Activated T-cell treated with anti-CD3 and anti-CD28 coated beads, Interleukin-2, amount 50 U/mL, for 72 hours (primary cell): ENCODE data around the gene GAB2. TPM values are rescaled to one million over a fixed set of nuclear protein-coding genes. Genes with fewer than 3 reads are reported as not detected.
A peak's percentile ranks its signal among the peaks of the same experiment; 100 is the strongest.

Experiments used
- ATAC-seq, 2 donors: fragments of 150-1000 bp; cut with Tn5 transposase; replicated peaks in 1 of 2; 2 replicates each; pipeline ENCODE4 v1.10.0; 2021; ENCODE audit warnings: moderate library complexity in 2 of 2, mild to moderate bottlenecking in 1 of 2
- DNase-seq, 2 donors: peaks; one replicate each; pipeline ENCODE4 v3.0.0; 2021 to 2022; ENCODE audit warnings: mixed read lengths in 1 of 2
- H3K27ac Mint-ChIP-seq: one replicate; pipeline ENCODE4 v1.8.0; 2022; ENCODE audit warnings: mild to moderate bottlenecking, moderate library complexity, mixed read lengths
- H3K27me3 Mint-ChIP-seq: one replicate; pipeline ENCODE4 v1.8.0; 2022; ENCODE audit warnings: low read depth, mixed read lengths
- H3K36me3 Mint-ChIP-seq, 2 donors: one replicate each; pipeline ENCODE4 v1.8.0; 2022; ENCODE audit warnings: mixed read lengths in 2 of 2, mild to moderate bottlenecking in 1 of 2; ENCODE audit not compliant: insufficient read depth in 2 of 2
- H3K4me1 Mint-ChIP-seq: one replicate; pipeline ENCODE4 v1.8.0; 2022; ENCODE audit warnings: low read depth, mixed read lengths
- H3K4me3 Mint-ChIP-seq, 2 donors: one replicate each; pipeline ENCODE4 v1.8.0; 2022; ENCODE audit warnings: mild to moderate bottlenecking in 2 of 2, mixed read lengths in 2 of 2, moderate library complexity in 2 of 2
- H3K9me3 Mint-ChIP-seq, 2 donors: one replicate each; pipeline ENCODE4 v1.8.0; 2022; ENCODE audit warnings: mixed read lengths in 2 of 2
- total RNA-seq, 2 donors: library from RNA; stranded (reverse); gene quantifications; one replicate each; pipeline ENCODE4 v1.2.3, GENCODE V29; 2022

The GAB2 gene
- total RNA-seq, 2 donors from 2014 or later = 48.0 to 51.7 TPM

DNA sequence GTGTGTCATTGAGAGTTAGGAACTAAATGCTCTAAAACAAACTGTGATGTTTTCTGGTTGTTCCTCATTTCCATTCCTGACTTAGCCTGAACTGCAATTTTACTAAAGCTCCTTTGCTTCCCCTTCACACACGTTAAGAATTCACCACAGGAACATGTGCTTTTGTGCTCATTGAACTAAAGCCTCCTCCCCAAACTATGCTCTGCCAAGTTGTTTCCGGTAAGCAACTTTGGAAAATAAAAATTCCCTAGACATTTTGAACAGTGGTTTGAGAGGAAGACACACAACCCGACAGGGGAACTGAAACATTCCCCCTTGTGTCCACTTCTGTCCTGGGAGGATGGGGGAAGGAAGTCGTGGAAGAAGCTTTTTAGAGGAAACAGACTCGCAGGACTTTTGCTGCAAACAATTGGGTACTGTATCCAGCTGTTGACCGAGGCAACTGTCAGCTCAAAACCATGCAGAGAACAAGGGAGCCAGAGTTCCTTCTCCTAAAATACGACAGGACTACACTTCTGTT lies 66.9 kb downstream of the GAB2 start:
- H3K4me3 Mint-ChIP-seq = peak overlapping the region; percentile 15 to 49

DNA sequence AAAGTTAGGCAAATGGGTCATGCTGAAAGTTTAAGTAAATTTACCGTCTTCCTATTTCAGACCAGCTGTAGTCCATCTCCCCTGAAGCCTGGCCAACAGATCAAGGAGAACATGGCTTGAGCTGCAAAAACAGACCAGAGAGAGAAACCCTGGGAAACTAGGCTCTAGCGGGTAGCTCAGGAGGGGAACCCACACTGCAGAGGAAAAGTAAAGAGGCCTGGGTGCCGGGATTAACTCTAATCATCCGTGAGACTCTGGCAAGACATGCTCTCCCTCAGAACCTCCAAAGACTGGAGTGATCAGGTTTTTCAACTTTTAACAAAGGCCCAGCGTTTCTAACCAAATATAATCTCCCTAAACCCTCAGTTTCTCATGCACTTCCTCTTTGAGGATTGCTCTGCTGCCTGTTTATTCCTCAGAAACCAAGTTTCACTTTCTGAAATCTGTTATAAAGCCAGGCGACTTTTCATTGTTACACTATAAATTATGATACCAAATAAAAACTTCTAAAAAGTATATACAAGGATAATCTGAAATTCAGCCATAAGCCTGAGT lies 67.5 kb downstream of the GAB2 start:
- H3K36me3 Mint-ChIP-seq = peaks cover 0 to 3% of the 10 kb centered on the region in 2 donors
- H3K9me3 Mint-ChIP-seq = peaks cover 0 to 2% of the 10 kb centered on the region in 2 donors
- DNase-seq = no peak
- no peak for ATAC-seq
- H3K4me3 Mint-ChIP-seq = peak overlapping the region; percentile 49 to 76
- no peak overlapping the region for H3K27ac Mint-ChIP-seq
- peaks cover 45% of the 10 kb centered on the region for H3K4me1 Mint-ChIP-seq
- no peaks in the 10 kb centered on the region for H3K27me3 Mint-ChIP-seq

More for the DNA sequence above, 66.9 kb downstream of the GAB2 start:
- H3K4me1 Mint-ChIP-seq = peaks cover 47% of the 10 kb centered on the region
- ATAC-seq = no peak
- DNase-seq = no peak
- H3K27me3 Mint-ChIP-seq = no peaks in the 10 kb centered on the region
- no peak overlapping the region for H3K27ac Mint-ChIP-seq
- peaks cover 0 to 3% of the 10 kb centered on the region in 2 donors for H3K36me3 Mint-ChIP-seq
- H3K9me3 Mint-ChIP-seq = peaks cover 0 to 2% of the 10 kb centered on the region in 2 donors

DNA sequence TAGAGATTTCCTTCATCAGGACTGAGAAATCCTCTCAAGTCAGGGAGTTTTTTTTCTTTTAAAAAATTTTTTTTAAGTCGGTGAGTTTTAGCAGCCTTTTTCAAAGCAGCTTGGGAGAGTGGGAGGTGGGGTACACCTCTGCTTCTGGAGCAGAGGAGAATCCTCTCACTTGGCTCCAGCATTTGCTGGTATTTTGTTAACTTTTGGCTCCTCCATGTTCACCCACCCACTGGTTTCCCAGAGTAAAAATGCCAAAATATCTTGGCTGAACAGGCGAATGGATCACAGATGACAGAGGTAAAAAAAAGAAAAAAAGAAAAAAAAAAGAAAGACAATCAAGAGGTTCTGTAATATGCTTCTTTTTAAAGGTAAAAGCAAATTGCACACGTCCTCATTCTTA lies 68.0 kb downstream of the GAB2 start:
- Mint-ChIP-seq H3K36me3 (peaks cover 0 to 3% of the 10 kb centered on the region in 2 donors), H3K27ac (no peak overlapping the region), H3K4me1 (peaks cover 41% of the 10 kb centered on the region), H3K4me3 (peak overlapping the region in 1 of 2 donors; percentile 76), H3K9me3 (peaks cover 0 to 2% of the 10 kb centered on the region in 2 donors), H3K27me3 (no peaks in the 10 kb centered on the region)
- DNase-seq = no peak
- ATAC-seq = no peak

DNA sequence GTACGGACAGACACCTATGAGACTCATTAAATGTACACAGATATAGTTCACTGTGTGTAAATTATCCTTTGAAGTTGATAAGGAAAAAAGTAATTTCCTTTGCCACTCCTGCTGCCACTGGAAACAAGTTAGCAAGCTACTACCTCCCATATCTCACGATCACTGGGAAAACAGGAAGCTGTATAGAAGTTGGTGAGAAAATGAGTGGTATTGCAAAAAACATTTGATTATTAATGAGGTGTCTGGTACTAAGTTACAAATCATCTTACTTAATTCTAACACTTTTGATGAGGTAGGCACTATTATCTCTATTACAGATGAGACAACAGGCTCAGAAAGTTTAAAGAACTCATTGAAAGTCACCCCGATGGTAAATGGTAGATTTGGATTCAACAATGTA lies 68.5 kb downstream of the GAB2 start:
- Mint-ChIP-seq H3K27ac (no peak overlapping the region), H3K4me1 (peaks cover 42% of the 10 kb centered on the region), H3K9me3 (peaks cover 0 to 2% of the 10 kb centered on the region in 2 donors), H3K36me3 (peaks cover 0 to 4% of the 10 kb centered on the region in 2 donors), H3K27me3 (no peaks in the 10 kb centered on the region), H3K4me3 (no peak overlapping the region)
- ATAC-seq (no peak), DNase-seq (no peak)

DNA sequence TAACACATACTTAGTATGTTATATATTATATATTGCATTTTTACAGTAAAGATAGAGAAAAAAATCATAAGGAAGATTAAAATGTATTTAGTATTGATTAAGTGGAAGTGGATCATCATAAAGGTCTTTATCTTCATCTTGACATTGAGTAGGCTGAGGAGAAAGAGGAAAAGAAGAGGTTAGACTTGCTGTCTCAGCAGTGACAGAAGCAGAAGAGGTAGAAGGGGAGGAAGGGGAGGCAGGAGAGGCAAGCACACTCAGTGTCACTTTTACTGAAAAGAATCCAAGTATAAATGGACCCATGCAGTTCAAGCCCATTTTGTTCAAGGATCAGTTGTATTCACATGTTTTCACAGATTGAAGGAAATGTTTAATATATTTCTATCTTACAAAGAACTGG lies 69.7 kb downstream of the GAB2 start:
- no peak for DNase-seq
- Mint-ChIP-seq H3K9me3 (peaks cover 0 to 2% of the 10 kb centered on the region in 2 donors), H3K4me3 (no peak overlapping the region)

DNA sequence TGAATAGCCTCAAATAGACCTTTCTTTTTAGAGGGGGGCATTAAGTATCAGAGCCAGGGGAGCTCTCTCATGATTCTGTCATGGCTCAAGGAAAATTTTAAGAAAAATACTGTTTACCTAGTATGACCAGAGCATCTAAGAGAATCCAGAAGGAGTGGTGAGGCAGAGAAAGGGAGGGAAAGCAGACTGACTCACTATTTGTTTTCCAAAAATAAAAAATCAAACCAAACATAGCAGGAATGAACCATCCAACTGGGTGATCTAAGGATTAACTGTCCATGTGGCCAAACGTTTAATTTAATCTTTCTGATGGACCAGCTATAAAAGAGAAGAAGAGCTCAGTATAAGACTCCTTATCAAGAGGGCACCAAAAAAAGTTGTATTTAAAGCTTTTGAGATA lies 70.8 kb downstream of the GAB2 start:
- Mint-ChIP-seq H3K4me3 (no peak overlapping the region), H3K36me3 (peaks cover 3 to 6% of the 10 kb centered on the region in 2 donors), H3K4me1 (peaks cover 49% of the 10 kb centered on the region), H3K9me3 (peaks cover 1 to 2% of the 10 kb centered on the region in 2 donors), H3K27me3 (no peaks in the 10 kb centered on the region), H3K27ac (peak overlapping the region; percentile 80)
- DNase-seq (no peak), ATAC-seq (no peak)

More for the DNA sequence above, 69.7 kb downstream of the GAB2 start:
- H3K4me1 Mint-ChIP-seq = peaks cover 52% of the 10 kb centered on the region
- peaks cover 0 to 6% of the 10 kb centered on the region in 2 donors for H3K36me3 Mint-ChIP-seq
- no peak for ATAC-seq
- H3K27ac Mint-ChIP-seq = no peak overlapping the region
- no peaks in the 10 kb centered on the region for H3K27me3 Mint-ChIP-seq

DNA sequence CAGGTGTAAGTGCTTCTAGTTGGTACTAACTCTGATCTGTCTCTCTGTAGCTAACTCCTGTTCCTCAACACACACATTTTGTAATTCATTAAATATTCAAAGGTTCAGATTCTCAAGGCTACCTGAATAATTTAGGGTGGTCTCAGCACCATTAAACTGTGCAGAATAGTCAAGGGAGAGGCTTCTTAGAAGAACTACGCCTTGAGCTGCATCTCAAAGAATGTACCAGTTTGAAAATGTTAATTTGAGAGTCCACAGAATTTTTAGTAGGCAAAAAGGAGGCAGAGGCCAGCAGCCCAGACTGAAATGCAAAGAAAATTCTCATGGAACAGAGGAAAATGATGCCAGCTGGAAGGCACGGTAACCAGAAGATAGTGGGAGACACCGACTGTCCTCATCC lies 72.2 kb downstream of the GAB2 start:
- no peak for DNase-seq
- ATAC-seq = no peak
- Mint-ChIP-seq H3K9me3 (peaks cover 1 to 5% of the 10 kb centered on the region in 2 donors), H3K36me3 (peaks cover 5 to 6% of the 10 kb centered on the region in 2 donors), H3K4me1 (peaks cover 51% of the 10 kb centered on the region), H3K27me3 (no peaks in the 10 kb centered on the region), H3K4me3 (no peak overlapping the region), H3K27ac (no peak overlapping the region)

DNA sequence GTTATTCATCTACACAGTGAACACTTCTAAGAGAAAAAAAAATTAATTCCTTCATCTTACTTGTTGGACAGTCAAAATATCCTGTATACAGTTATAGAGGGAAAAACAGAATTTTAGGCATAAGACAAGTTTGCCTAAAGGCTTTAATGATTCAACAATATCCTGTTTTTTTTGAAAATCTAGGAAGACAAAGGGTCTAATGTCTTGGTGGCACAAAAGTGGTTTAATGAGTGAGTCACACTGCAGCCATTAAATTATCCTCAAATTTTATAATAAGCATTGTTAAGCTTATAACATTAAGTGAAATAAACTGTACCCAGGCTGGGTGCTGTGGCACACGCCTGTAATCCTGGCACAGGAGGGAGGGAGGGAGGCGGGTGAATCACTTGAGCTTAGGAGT lies 72.9 kb downstream of the GAB2 start:
- ATAC-seq = no peak
- peaks cover 5 to 6% of the 10 kb centered on the region in 2 donors for H3K36me3 Mint-ChIP-seq
- no peak for DNase-seq
- peaks cover 1 to 5% of the 10 kb centered on the region in 2 donors for H3K9me3 Mint-ChIP-seq
- peaks cover 51% of the 10 kb centered on the region for H3K4me1 Mint-ChIP-seq
- no peaks in the 10 kb centered on the region for H3K27me3 Mint-ChIP-seq
- H3K4me3 Mint-ChIP-seq = no peak overlapping the region
- no peak overlapping the region for H3K27ac Mint-ChIP-seq

DNA sequence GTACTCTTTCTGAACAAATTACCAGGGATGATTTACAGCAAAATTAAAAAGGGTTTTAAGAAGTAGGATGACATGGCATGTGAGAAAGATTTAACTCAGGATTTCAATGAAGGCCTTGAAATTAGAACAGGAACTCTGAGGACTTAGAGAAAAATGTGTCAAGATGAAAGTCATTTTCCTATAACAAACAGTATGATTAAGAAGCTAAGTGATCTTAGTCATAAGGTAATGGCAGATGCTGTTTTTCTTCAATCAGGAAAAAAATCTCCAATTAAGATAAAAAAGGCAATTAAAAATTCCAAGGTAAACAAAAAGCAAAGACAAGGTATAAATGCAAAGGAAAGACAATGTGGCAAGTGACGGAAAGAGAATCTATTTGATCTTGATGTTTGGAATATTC lies 73.5 kb downstream of the GAB2 start:
- H3K27me3 Mint-ChIP-seq = no peaks in the 10 kb centered on the region
- ATAC-seq (no peak), DNase-seq (no peak)
- peak overlapping the region in 1 of 2 donors; percentile 44 for H3K4me3 Mint-ChIP-seq
- peak overlapping the region; percentile 58 for H3K27ac Mint-ChIP-seq
- H3K36me3 Mint-ChIP-seq = peaks cover 5 to 9% of the 10 kb centered on the region in 2 donors
- peaks cover 1 to 5% of the 10 kb centered on the region in 2 donors for H3K9me3 Mint-ChIP-seq
- H3K4me1 Mint-ChIP-seq = peaks cover 51% of the 10 kb centered on the region

DNA sequence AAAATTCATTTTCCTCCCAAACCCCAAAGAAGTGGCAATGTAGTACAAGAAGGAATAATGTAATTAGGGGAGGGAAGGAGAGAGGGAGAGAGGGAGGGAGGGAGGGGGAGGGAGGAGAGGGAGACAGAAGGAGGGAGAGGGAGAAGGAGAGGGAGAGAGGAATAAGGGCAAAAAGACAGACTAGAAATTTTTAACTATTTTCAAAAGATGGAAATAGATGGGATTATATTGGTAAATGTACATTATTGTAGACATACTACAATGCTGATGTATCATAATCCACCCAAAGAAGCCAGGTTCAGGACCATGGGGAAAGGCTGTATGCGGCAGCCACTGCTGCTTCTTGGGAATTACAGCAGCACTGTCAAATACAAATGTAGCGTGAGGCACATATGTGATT lies 74.3 kb downstream of the GAB2 start:
- Mint-ChIP-seq H3K4me1 (peaks cover 51% of the 10 kb centered on the region), H3K27ac (no peak overlapping the region), H3K27me3 (no peaks in the 10 kb centered on the region), H3K4me3 (no peak overlapping the region), H3K9me3 (peaks cover 1 to 5% of the 10 kb centered on the region in 2 donors), H3K36me3 (peaks cover 5 to 10% of the 10 kb centered on the region in 2 donors)
- DNase-seq (no peak), ATAC-seq (no peak)

DNA sequence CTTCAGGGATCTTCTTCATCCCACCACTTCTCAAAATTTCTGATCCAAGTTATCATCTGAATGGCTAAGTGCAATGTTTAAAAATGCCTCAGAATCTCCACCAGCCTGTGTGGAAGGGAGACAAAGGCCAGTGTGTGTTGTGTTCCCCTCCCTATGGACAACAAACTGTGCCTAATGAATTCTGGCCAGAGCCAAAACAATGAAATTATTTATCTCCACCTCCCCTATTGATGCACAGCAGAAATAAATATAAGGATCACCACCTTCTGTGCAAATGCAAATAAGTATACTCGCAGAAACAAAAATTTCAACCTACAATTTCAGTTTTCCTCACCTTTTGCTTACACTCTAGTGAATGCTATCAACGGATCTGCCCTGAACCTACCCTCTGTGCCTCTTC lies 75.8 kb downstream of the GAB2 start:
- Mint-ChIP-seq H3K4me3 (no peak overlapping the region), H3K27ac (no peak overlapping the region), H3K4me1 (peaks cover 50% of the 10 kb centered on the region), H3K36me3 (peaks cover 5 to 8% of the 10 kb centered on the region in 2 donors), H3K9me3 (peaks cover 1 to 3% of the 10 kb centered on the region in 2 donors), H3K27me3 (no peaks in the 10 kb centered on the region)
- ATAC-seq (no peak), DNase-seq (no peak)

DNA sequence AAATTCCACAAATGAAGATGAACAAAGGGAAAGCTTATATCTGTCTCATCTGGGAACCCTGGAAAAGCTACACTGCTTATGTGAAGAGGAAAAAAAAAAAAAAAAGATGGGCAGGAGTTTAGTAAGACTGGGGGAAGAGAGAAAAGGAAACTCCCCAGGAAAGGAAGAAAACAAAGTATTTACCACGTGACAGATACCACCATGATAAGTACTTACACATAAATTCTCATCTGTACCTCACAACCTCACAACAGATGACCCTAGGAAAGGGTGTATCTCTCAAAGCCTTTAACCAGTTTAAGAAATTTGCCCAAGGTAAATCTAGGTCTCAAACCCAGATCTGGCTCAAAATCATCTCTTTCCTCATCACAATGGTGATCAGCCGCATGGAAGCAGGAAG lies 77.1 kb downstream of the GAB2 start:
- peaks cover 2 to 3% of the 10 kb centered on the region in 2 donors for H3K9me3 Mint-ChIP-seq

DNA sequence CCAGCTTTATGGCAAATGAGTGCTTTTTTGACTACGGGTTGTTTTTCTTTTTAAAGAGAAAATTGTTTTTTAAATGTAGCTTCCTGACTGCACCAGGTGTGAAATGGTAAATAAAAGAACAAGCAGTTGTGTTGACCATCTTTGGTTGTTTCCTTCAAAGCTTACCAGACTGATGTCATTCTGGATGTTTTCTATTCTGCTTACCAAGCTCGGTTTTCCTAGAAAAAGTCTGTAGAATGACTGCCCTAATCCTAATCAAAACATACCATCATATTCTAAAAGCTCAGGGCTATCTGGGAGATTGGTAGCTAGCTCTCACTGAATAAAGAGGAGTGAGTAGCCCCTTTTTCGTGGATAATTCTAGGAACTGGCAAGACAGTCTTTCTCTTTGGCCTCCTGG lies 77.7 kb downstream of the GAB2 start:
- Mint-ChIP-seq H3K27ac (peak overlapping the region; percentile 91), H3K9me3 (peaks cover 3 to 4% of the 10 kb centered on the region in 2 donors), H3K4me1 (peaks cover 50% of the 10 kb centered on the region), H3K36me3 (peaks cover 9 to 12% of the 10 kb centered on the region in 2 donors), H3K27me3 (no peaks in the 10 kb centered on the region), H3K4me3 (peak overlapping the region; percentile 23 to 64)
- ATAC-seq (peak; percentile 22 to 35), DNase-seq (no peak)

More for the DNA sequence above, 77.1 kb downstream of the GAB2 start:
- Mint-ChIP-seq H3K4me1 (peaks cover 50% of the 10 kb centered on the region), H3K4me3 (peak overlapping the region; percentile 23 to 64), H3K27ac (peak overlapping the region; percentile 91), H3K36me3 (peaks cover 7 to 8% of the 10 kb centered on the region in 2 donors), H3K27me3 (no peaks in the 10 kb centered on the region)
- DNase-seq (no peak), ATAC-seq (peak in 1 of 2 donors; percentile 38)
